ENCODE measurements around the gene MYO18B.
A peak's percentile ranks its signal among the peaks of the same experiment; 100 is the strongest.

The MYO18B gene

GRCh38 chr22:26047516-26047915 lies 305.5 kb downstream of the MYO18B start:
- no peak overlapping the region for H3K4me3 ChIP-seq (ENCODE audit: low read length)
- no peaks in the 10 kb centered on the region for H3K27me3 ChIP-seq (ENCODE audit: low read depth, low read length)
- H4K20me1 ChIP-seq (ENCODE audit: insufficient read depth, low read length): no peaks in the 10 kb centered on the region
- no peak overlapping the region for H3K4me2 ChIP-seq (ENCODE audit: low read length)
- H2AFZ ChIP-seq (ENCODE audit: low read depth, low read length): no peak overlapping the region
- no peaks in the 10 kb centered on the region for H3K79me2 ChIP-seq (ENCODE audit: low read length)
- no peaks in the 10 kb centered on the region for H3K9me3 ChIP-seq (ENCODE audit: insufficient read depth, low read length)
- H3K27ac ChIP-seq (ENCODE audit: low read length): no peak overlapping the region
- no peak for TF ChIP-seq EZH2phosphoT487 (IDR thresholded peaks at IDR 0.05; ENCODE audit: low read depth)
- TF ChIP-seq CTCF (IDR thresholded peaks at IDR 0.05; ENCODE audit: low read depth, low read length): no peak
- H3K36me3 ChIP-seq (replicated peaks; ENCODE audit: low read depth, low read length): no peaks in the 10 kb centered on the region
- H3K4me1 ChIP-seq (ENCODE audit: low read length): no peaks in the 10 kb centered on the region
- H3K9ac ChIP-seq (ENCODE audit: low read length): no peak overlapping the region

- Histone ChIP-seq H3K4me1 (ENCODE audit: low read length) (no peaks in the 10 kb centered on the region), H4K20me1 (ENCODE audit: insufficient read depth, low read length) (no peaks in the 10 kb centered on the region), H2AFZ (ENCODE audit: low read depth, low read length) (no peak overlapping the region), H3K36me3 (replicated peaks; ENCODE audit: low read depth, low read length) (no peaks in the 10 kb centered on the region), H3K4me2 (ENCODE audit: low read length) (no peak overlapping the region), H3K27ac (ENCODE audit: low read length) (no peak overlapping the region), H3K4me3 (ENCODE audit: low read length) (no peak overlapping the region), H3K9ac (ENCODE audit: low read length) (no peak overlapping the region), H3K9me3 (ENCODE audit: insufficient read depth, low read length) (no peaks in the 10 kb centered on the region), H3K79me2 (ENCODE audit: low read length) (no peaks in the 10 kb centered on the region), H3K27me3 (ENCODE audit: low read depth, low read length) (no peaks in the 10 kb centered on the region)
- no peak for TF ChIP-seq CTCF (IDR thresholded peaks at IDR 0.05; ENCODE audit: low read depth, low read length)
- no peak for TF ChIP-seq EZH2phosphoT487 (IDR thresholded peaks at IDR 0.05; ENCODE audit: low read depth)
These were observed 305.9 kb downstream of the MYO18B start for GRCh38 chr22:26047920-26048319.

GRCh38 chr22:26050079-26050478 lies 308.1 kb downstream of the MYO18B start:
- TF ChIP-seq CTCF (IDR thresholded peaks at IDR 0.05; ENCODE audit: low read depth, low read length): no peak
- TF ChIP-seq EZH2phosphoT487 (IDR thresholded peaks at IDR 0.05; ENCODE audit: low read depth): no peak
- H3K4me2 ChIP-seq (ENCODE audit: low read length): no peak overlapping the region
- no peaks in the 10 kb centered on the region for H3K36me3 ChIP-seq (replicated peaks; ENCODE audit: low read depth, low read length)
- no peaks in the 10 kb centered on the region for H3K79me2 ChIP-seq (ENCODE audit: low read length)
- no peak overlapping the region for H3K9ac ChIP-seq (ENCODE audit: low read length)
- no peak overlapping the region for H3K4me3 ChIP-seq (ENCODE audit: low read length)
- no peaks in the 10 kb centered on the region for H3K9me3 ChIP-seq (ENCODE audit: insufficient read depth, low read length)
- H3K4me1 ChIP-seq (ENCODE audit: low read length): peaks cover 13% of the 10 kb centered on the region
- H3K27me3 ChIP-seq (ENCODE audit: low read depth, low read length): no peaks in the 10 kb centered on the region
- no peak overlapping the region for H2AFZ ChIP-seq (ENCODE audit: low read depth, low read length)
- H3K27ac ChIP-seq (ENCODE audit: low read length): no peak overlapping the region
- no peaks in the 10 kb centered on the region for H4K20me1 ChIP-seq (ENCODE audit: insufficient read depth, low read length)

- Histone ChIP-seq H3K36me3 (replicated peaks; ENCODE audit: low read depth, low read length) (peaks cover 7% of the 10 kb centered on the region), H3K79me2 (ENCODE audit: low read length) (no peaks in the 10 kb centered on the region), H3K27ac (ENCODE audit: low read length) (no peak overlapping the region), H2AFZ (ENCODE audit: low read depth, low read length) (no peak overlapping the region), H3K9ac (ENCODE audit: low read length) (no peak overlapping the region), H3K4me1 (ENCODE audit: low read length) (peaks cover 13% of the 10 kb centered on the region), H3K27me3 (ENCODE audit: low read depth, low read length) (no peaks in the 10 kb centered on the region), H4K20me1 (ENCODE audit: insufficient read depth, low read length) (no peaks in the 10 kb centered on the region), H3K4me3 (ENCODE audit: low read length) (no peak overlapping the region), H3K9me3 (ENCODE audit: insufficient read depth, low read length) (no peaks in the 10 kb centered on the region), H3K4me2 (ENCODE audit: low read length) (peak overlapping the region; percentile 12)
- no peak for TF ChIP-seq EZH2phosphoT487 (IDR thresholded peaks at IDR 0.05; ENCODE audit: low read depth)
- no peak for TF ChIP-seq CTCF (IDR thresholded peaks at IDR 0.05; ENCODE audit: low read depth, low read length)
These were observed 311.8 kb downstream of the MYO18B start for GRCh38 chr22:26053737-26054316.
